Fibroblast of lung (primary cell): Measurements from ENCODE around the gene TRRAP. TPM values are rescaled to one million over a fixed set of nuclear protein-coding genes. Genes with fewer than 3 reads are reported as not detected.

ENCODE experiments used
- DNase-seq, 2 donors: peaks; one replicate each; pipeline versions ENCODE4 v3.0.0 to v3.0.0-alpha.2; 2010; ENCODE audit warnings: low read depth in 2 of 2
- H2AFZ ChIP-seq: 2 replicates; pipeline ENCODE4 v1.5.1; 2012; ENCODE audit warnings: low read length, control low read depth, inconsistent platforms
- H3K27ac ChIP-seq: 2 replicates; pipeline ENCODE4 v1.5.1; 2011; ENCODE audit warnings: low read length, control low read depth; ENCODE audit not compliant: insufficient read depth
- H3K27me3 ChIP-seq: 2 replicates; pipeline ENCODE4 v1.5.1; 2011; ENCODE audit warnings: mild to moderate bottlenecking, low read length; ENCODE audit not compliant: control insufficient read depth, insufficient read depth
- H3K36me3 ChIP-seq: 2 replicates; pipeline ENCODE4 v1.5.1; 2011; ENCODE audit warnings: low read length; ENCODE audit not compliant: control insufficient read depth, insufficient read depth
- H3K4me1 ChIP-seq: 2 replicates; pipeline ENCODE4 v1.5.1; 2011; ENCODE audit warnings: low read length; ENCODE audit not compliant: control insufficient read depth, insufficient read depth; ENCODE audit errors: extremely low read depth
- H3K4me2 ChIP-seq: 2 replicates; pipeline ENCODE4 v1.5.1; 2011; ENCODE audit warnings: low read length, control low read depth; ENCODE audit not compliant: insufficient read depth; ENCODE audit errors: extremely low read depth
- H3K4me3 ChIP-seq, 4 experiments: fragments of 200-600 bp in 1 of 4; sonication (generic) in 1 of 4; replicated peaks in 1 of 4; 2 replicates each; pipeline ENCODE4 v1.5.1; 2011 to 2016; ENCODE audit warnings: low read length in 4 of 4, low read depth in 3 of 4, mild to moderate bottlenecking in 3 of 4, control low read depth in 2 of 4, inconsistent platforms in 1 of 4, mixed read lengths in 1 of 4; ENCODE audit not compliant: insufficient read depth in 1 of 4; ENCODE audit errors: control extremely low read depth in 1 of 4
- H3K79me2 ChIP-seq: 2 replicates; pipeline ENCODE4 v1.5.1; 2012; ENCODE audit warnings: mild to moderate bottlenecking, low read length, inconsistent platforms; ENCODE audit not compliant: control insufficient read depth, insufficient read depth
- H3K9ac ChIP-seq: 2 replicates; pipeline ENCODE4 v1.5.1; 2011; ENCODE audit warnings: mild to moderate bottlenecking, low read length, control low read depth; ENCODE audit not compliant: insufficient read depth
- H3K9me3 ChIP-seq: 2 replicates; pipeline ENCODE4 v1.5.1; 2012; ENCODE audit warnings: low read depth, low read length; ENCODE audit not compliant: control insufficient read depth, insufficient read depth
- H4K20me1 ChIP-seq: 2 replicates; pipeline ENCODE4 v1.5.1; 2011; ENCODE audit warnings: low read length; ENCODE audit not compliant: control insufficient read depth, insufficient read depth; ENCODE audit errors: extremely low read depth
- EZH2 ChIP-seq: IDR thresholded peaks from 2 replicates; pipeline ENCODE4 v1.5.1; 2012; ENCODE audit warnings: low read length, control low read depth, mild to moderate bottlenecking; ENCODE audit errors: missing control alignments
- polyA plus RNA-seq, 2 donors: library from polyadenylated mRNA; depleted of rRNA in 1 of 2; stranded (reverse) in 1 of 2; unstranded in 1 of 2; fragments of >200 nt; gene quantifications; 2 replicates each; pipeline ENCODE4 v1.2.1, GENCODE V29; 2011 to 2012; ENCODE audit warnings: missing spikeins in 1 of 2
- total RNA-seq: library from RNA; depleted of rRNA; stranded (reverse); fragments of >200 nt; gene quantifications from 2 replicates; pipeline ENCODE4 v1.2.1, GENCODE V29; 2014
- TF ChIP-seq, protein P1 (sequence below), 2 donors: IDR thresholded peaks in 1 of 2; conservative IDR thresholded peaks in 1 of 2; 1 replicate in 1 of 2; 2 replicates in 1 of 2; pipeline ENCODE4 v1.5.1; 2011 to 2012; ENCODE audit warnings: low read length in 2 of 2, control low read depth in 1 of 2, inconsistent platforms in 1 of 2, low read depth in 1 of 2, mild to moderate bottlenecking in 1 of 2

The TRRAP gene
- total and polyA plus RNA-seq, 2 donors (not counting 1 experiment from before 2014, with no cell fraction given): 11.3 to 20.6 TPM

DNA sequence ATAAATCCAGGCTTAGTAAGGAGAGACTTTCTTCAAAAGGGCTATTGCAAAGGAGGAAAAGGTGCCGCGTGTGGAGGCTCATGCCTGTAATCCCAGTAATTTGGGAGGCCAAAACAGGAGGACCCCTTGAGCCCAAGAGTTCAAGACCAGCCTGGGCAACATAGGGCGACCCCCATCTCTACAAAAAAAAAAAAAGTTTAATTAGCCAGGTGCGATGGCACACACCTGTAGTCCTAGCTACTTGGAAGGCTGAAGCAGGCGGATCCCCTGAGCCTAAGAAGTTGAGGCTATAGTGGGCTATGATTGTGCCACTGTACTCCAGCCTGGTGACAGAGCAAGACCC lies 40.7 kb upstream of the TRRAP start:
- no peak overlapping the region for H2AFZ ChIP-seq
- no peaks in the 10 kb centered on the region for H3K9me3 ChIP-seq
- no peak for DNase-seq
- peaks cover 11% of the 10 kb centered on the region for H3K4me1 ChIP-seq
- H3K27ac ChIP-seq: no peak overlapping the region
- no peaks in the 10 kb centered on the region for H3K27me3 ChIP-seq
- no peaks in the 10 kb centered on the region for H4K20me1 ChIP-seq
- no peaks in the 10 kb centered on the region for H3K36me3 ChIP-seq
- no peaks in the 10 kb centered on the region for H3K79me2 ChIP-seq
- H3K4me2 ChIP-seq: no peak overlapping the region
- no peak overlapping the region for H3K9ac ChIP-seq
- TF ChIP-seq EZH2: no peak
- TF ChIP-seq, protein P1, sequence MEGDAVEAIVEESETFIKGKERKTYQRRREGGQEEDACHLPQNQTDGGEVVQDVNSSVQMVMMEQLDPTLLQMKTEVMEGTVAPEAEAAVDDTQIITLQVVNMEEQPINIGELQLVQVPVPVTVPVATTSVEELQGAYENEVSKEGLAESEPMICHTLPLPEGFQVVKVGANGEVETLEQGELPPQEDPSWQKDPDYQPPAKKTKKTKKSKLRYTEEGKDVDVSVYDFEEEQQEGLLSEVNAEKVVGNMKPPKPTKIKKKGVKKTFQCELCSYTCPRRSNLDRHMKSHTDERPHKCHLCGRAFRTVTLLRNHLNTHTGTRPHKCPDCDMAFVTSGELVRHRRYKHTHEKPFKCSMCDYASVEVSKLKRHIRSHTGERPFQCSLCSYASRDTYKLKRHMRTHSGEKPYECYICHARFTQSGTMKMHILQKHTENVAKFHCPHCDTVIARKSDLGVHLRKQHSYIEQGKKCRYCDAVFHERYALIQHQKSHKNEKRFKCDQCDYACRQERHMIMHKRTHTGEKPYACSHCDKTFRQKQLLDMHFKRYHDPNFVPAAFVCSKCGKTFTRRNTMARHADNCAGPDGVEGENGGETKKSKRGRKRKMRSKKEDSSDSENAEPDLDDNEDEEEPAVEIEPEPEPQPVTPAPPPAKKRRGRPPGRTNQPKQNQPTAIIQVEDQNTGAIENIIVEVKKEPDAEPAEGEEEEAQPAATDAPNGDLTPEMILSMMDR (conservative IDR thresholded peaks at IDR 0.05 in 1 of 2, IDR thresholded peaks at IDR 0.05 in 1 of 2; ENCODE audit: low read depth in 1 of 2, low read length in 2 of 2): no peak
- H3K4me3 ChIP-seq: no peak overlapping the region

DNA sequence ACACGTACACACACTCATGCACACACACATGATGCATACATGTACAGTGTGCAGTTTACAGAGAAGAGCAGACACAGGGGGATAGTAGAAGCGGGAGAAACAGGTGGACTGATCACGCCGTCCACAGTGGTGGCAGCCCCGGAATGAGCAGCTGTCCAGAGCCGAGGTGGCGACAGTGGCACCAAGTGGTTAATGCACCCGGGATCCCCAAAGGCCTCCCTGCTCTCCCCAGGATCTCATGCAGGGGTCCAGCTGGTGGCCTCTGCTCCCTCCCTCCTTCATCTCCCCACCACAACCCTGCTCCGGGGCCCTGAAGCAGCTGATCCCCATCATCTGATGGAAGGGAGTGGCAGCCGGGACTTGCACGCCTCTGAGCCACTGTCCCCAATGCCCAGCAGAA lies 38.2 kb upstream of the TRRAP start:
- DNase-seq: no peak
- H3K4me2 ChIP-seq: no peak overlapping the region
- no peak for TF ChIP-seq EZH2
- TF ChIP-seq, protein P1 (conservative IDR thresholded peaks at IDR 0.05 in 1 of 2, IDR thresholded peaks at IDR 0.05 in 1 of 2; ENCODE audit: low read depth in 1 of 2, low read length in 2 of 2): no peak

DNA sequence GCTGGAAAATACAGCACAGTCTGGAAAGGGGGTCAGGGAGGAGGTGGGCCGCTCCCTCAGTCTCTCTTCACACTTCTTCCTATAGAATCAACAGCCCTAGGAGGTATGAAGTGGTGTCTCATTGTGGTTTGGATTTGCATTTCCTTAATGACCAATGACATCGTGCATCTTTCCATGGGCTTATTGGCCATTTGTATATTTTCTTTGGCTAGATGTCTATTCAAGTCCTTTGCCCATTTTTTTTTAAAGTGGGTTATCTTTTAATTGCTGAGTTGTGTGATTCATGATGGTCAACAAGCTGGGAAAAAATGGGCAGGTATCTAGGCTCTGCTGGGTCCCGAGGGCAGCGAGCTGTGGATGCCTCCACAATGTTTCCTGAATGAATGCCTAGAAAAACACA lies 37.6 kb upstream of the TRRAP start:
- no peak overlapping the region for H3K4me2 ChIP-seq
- no peaks in the 10 kb centered on the region for H3K79me2 ChIP-seq
- H3K27ac ChIP-seq: no peak overlapping the region
- no peak overlapping the region for H2AFZ ChIP-seq
- DNase-seq: peak in 1 of 2 donors; percentile 78
- H3K9ac ChIP-seq: no peak overlapping the region
- peaks cover 11% of the 10 kb centered on the region for H3K4me1 ChIP-seq
- no peaks in the 10 kb centered on the region for H4K20me1 ChIP-seq
- TF ChIP-seq, protein P1 (conservative IDR thresholded peaks at IDR 0.05 in 1 of 2, IDR thresholded peaks at IDR 0.05 in 1 of 2; ENCODE audit: low read depth in 1 of 2, low read length in 2 of 2): no peak
- no peak for TF ChIP-seq EZH2
- no peak overlapping the region for H3K4me3 ChIP-seq
- no peaks in the 10 kb centered on the region for H3K9me3 ChIP-seq
- no peaks in the 10 kb centered on the region for H3K27me3 ChIP-seq
- H3K36me3 ChIP-seq: no peaks in the 10 kb centered on the region

More for the DNA sequence above, 38.2 kb upstream of the TRRAP start:
- Histone ChIP-seq H3K27ac (no peak overlapping the region), H3K27me3 (no peaks in the 10 kb centered on the region), H3K9ac (no peak overlapping the region), H2AFZ (no peak overlapping the region), H3K79me2 (no peaks in the 10 kb centered on the region), H3K9me3 (no peaks in the 10 kb centered on the region), H3K4me3 (no peak overlapping the region), H4K20me1 (no peaks in the 10 kb centered on the region), H3K4me1 (peaks cover 11% of the 10 kb centered on the region), H3K36me3 (no peaks in the 10 kb centered on the region)
